ENCODE results near the gene NOTCH1. TPM values are rescaled to one million over a fixed set of nuclear protein-coding genes. Genes with fewer than 3 reads are reported as not detected.

NOTCH1 gene
- total RNA-seq, 1 donor from 2014 or later: 34.1 TPM

GRCh38 chr9:136572003-136572827 lies 26.4 kb upstream of the NOTCH1 start:
- H3K4me1 ChIP-seq (ENCODE audit: insufficient read depth, low read length): peaks cover 38% of the 10 kb centered on the region
- Mint-ChIP-seq H3K9me3 (ENCODE audit: unreplicated experiment) (no peaks in the 10 kb centered on the region), H3K27me3 (ENCODE audit: low read depth, unreplicated experiment) (peaks cover 6% of the 10 kb centered on the region), H3K4me3 (ENCODE audit: unreplicated experiment) (peak overlapping the region; percentile 79), H3K4me1 (ENCODE audit: low read depth, unreplicated experiment) (peaks cover 33% of the 10 kb centered on the region), H3K36me3 (ENCODE audit: low read depth, unreplicated experiment) (peaks cover 2% of the 10 kb centered on the region), H3K27ac (ENCODE audit: unreplicated experiment) (peak overlapping the region; percentile 96)
- H3K79me2 ChIP-seq (ENCODE audit: insufficient read depth, low read length): no peaks in the 10 kb centered on the region
- no peaks in the 10 kb centered on the region for H3K9me3 ChIP-seq (ENCODE audit: insufficient read depth, low read depth, low read length)
- peak overlapping the region; percentile 27 for H3K27ac ChIP-seq (ENCODE audit: low read depth, low read length)
- FAIRE-seq (no peak), DNase-seq (ENCODE audit: low read depth) (peak; percentile 70)
- no peaks in the 10 kb centered on the region for H3K27me3 ChIP-seq (ENCODE audit: insufficient read depth, low read length)
- H3K36me3 ChIP-seq (ENCODE audit: insufficient read depth, low read length): no peaks in the 10 kb centered on the region
- H4K20me1 ChIP-seq (ENCODE audit: insufficient read depth, low read length): no peaks in the 10 kb centered on the region
- no peak overlapping the region for H3K4me3 ChIP-seq (ENCODE audit: insufficient read depth, low read depth, low read length)
- TF ChIP-seq EZH2 (IDR thresholded peaks at IDR 0.05; ENCODE audit: insufficient read depth, low read length) (no peak), CTCF (IDR thresholded peaks at IDR 0.05; ENCODE audit: insufficient read depth, low read depth, low read length) (no peak)
- peak overlapping the region; percentile 73 for H3K4me2 ChIP-seq (ENCODE audit: low read length)
- peak overlapping the region; percentile 54 for H3K9ac ChIP-seq (ENCODE audit: low read length)
- H2AFZ ChIP-seq (ENCODE audit: low read depth, low read length): peak overlapping the region; percentile 69

DNA sequence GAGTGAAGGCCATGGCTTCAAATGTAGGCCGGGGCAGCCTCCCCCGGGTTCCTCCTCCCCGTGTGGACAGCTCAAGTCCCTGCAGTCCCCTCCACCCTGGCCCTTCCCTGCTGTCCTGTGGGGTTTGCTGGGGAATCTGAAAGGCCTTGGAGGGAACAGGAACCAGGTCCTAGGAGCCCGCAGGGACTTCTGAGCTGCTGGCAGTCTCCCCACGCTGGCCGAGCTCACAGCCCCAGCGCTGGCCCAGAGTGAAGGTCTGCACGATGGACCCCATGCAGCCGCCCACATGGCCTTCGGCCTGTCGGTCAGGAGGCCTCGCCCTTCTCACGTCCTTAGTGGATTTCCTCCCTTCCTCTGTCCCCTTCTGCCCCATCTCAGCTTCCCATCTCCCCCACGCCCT lies 25.7 kb upstream of the NOTCH1 start:
- peak overlapping the region; percentile 96 for H3K27ac Mint-ChIP-seq (ENCODE audit: unreplicated experiment)
- Histone ChIP-seq H3K4me1 (ENCODE audit: insufficient read depth, low read length) (peaks cover 38% of the 10 kb centered on the region), H2AFZ (ENCODE audit: low read depth, low read length) (peak overlapping the region; percentile 37), H3K9me3 (ENCODE audit: insufficient read depth, low read depth, low read length) (no peaks in the 10 kb centered on the region), H3K27ac (ENCODE audit: low read depth, low read length) (no peak overlapping the region), H3K79me2 (ENCODE audit: insufficient read depth, low read length) (no peaks in the 10 kb centered on the region), H3K4me3 (ENCODE audit: insufficient read depth, low read depth, low read length) (no peak overlapping the region), H4K20me1 (ENCODE audit: insufficient read depth, low read length) (no peaks in the 10 kb centered on the region), H3K27me3 (ENCODE audit: insufficient read depth, low read length) (no peaks in the 10 kb centered on the region), H3K36me3 (ENCODE audit: insufficient read depth, low read length) (no peaks in the 10 kb centered on the region), H3K4me2 (ENCODE audit: low read length) (peak overlapping the region; percentile 73), H3K9ac (ENCODE audit: low read length) (peak overlapping the region; percentile 54)
- peak overlapping the region; percentile 79 for H3K4me3 Mint-ChIP-seq (ENCODE audit: unreplicated experiment)
- DNase-seq (ENCODE audit: low read depth): no peak
- peaks cover 6% of the 10 kb centered on the region for H3K27me3 Mint-ChIP-seq (ENCODE audit: low read depth, unreplicated experiment)
- FAIRE-seq: no peak
- peaks cover 2% of the 10 kb centered on the region for H3K36me3 Mint-ChIP-seq (ENCODE audit: low read depth, unreplicated experiment)
- H3K9me3 Mint-ChIP-seq (ENCODE audit: unreplicated experiment): no peaks in the 10 kb centered on the region
- TF ChIP-seq EZH2 (IDR thresholded peaks at IDR 0.05; ENCODE audit: insufficient read depth, low read length) (no peak), CTCF (IDR thresholded peaks at IDR 0.05; ENCODE audit: insufficient read depth, low read depth, low read length) (no peak)
- H3K4me1 Mint-ChIP-seq (ENCODE audit: low read depth, unreplicated experiment): peaks cover 33% of the 10 kb centered on the region

GRCh38 chr9:136570916-136571315 lies 25.1 kb upstream of the NOTCH1 start:
- H2AFZ ChIP-seq (ENCODE audit: low read depth, low read length): peak overlapping the region; percentile 37
- no peak overlapping the region for H3K4me2 ChIP-seq (ENCODE audit: low read length)
- H3K27ac ChIP-seq (ENCODE audit: low read depth, low read length): no peak overlapping the region
- Mint-ChIP-seq H3K9me3 (ENCODE audit: unreplicated experiment) (no peaks in the 10 kb centered on the region), H3K27ac (ENCODE audit: unreplicated experiment) (peak overlapping the region; percentile 96), H3K27me3 (ENCODE audit: low read depth, unreplicated experiment) (peaks cover 6% of the 10 kb centered on the region), H3K4me3 (ENCODE audit: unreplicated experiment) (peak overlapping the region; percentile 73), H3K36me3 (ENCODE audit: low read depth, unreplicated experiment) (peaks cover 2% of the 10 kb centered on the region), H3K4me1 (ENCODE audit: low read depth, unreplicated experiment) (peaks cover 33% of the 10 kb centered on the region)
- H3K4me3 ChIP-seq (ENCODE audit: insufficient read depth, low read depth, low read length): no peak overlapping the region
- no peaks in the 10 kb centered on the region for H3K79me2 ChIP-seq (ENCODE audit: insufficient read depth, low read length)
- H3K27me3 ChIP-seq (ENCODE audit: insufficient read depth, low read length): no peaks in the 10 kb centered on the region
- H3K9me3 ChIP-seq (ENCODE audit: insufficient read depth, low read depth, low read length): no peaks in the 10 kb centered on the region
- TF ChIP-seq CTCF (IDR thresholded peaks at IDR 0.05; ENCODE audit: insufficient read depth, low read depth, low read length): no peak
- no peak for TF ChIP-seq EZH2 (IDR thresholded peaks at IDR 0.05; ENCODE audit: insufficient read depth, low read length)
- no peaks in the 10 kb centered on the region for H3K36me3 ChIP-seq (ENCODE audit: insufficient read depth, low read length)
- no peaks in the 10 kb centered on the region for H4K20me1 ChIP-seq (ENCODE audit: insufficient read depth, low read length)
- peak overlapping the region; percentile 54 for H3K9ac ChIP-seq (ENCODE audit: low read length)
- peaks cover 33% of the 10 kb centered on the region for H3K4me1 ChIP-seq (ENCODE audit: insufficient read depth, low read length)
- FAIRE-seq (no peak), DNase-seq (ENCODE audit: low read depth) (no peak)
